OCI-LY3 (cell line): ENCODE measurements around the gene SERPINI1.

Source experiments
- H2AFZ ChIP-seq: fragments of 200-600, 300-600 bp; shearing (Covaris generic); 2 replicates; pipeline ENCODE4 v1.6.0; 2014; ENCODE audit warnings: antibody characterized with exemption, low read depth, low read length
- H3K27ac ChIP-seq: fragments of 200-600, 300-600 bp; sonication (generic); 2 replicates; pipeline ENCODE4 v1.5.1; 2014; ENCODE audit warnings: mild to moderate bottlenecking, low read length, moderate library complexity, mixed read lengths
- H3K27me3 ChIP-seq: fragments of 200-600, 300-600 bp; sonication (generic); 2 replicates; pipeline ENCODE4 v1.6.1; 2014; ENCODE audit warnings: low read depth, low read length, mixed read lengths
- H3K36me3 ChIP-seq: fragments of 200-600, 300-600 bp; sonication (generic); replicated peaks from 2 replicates; pipeline ENCODE3; 2014; ENCODE audit warnings: low read depth, low read length, mixed read lengths
- H3K4me1 ChIP-seq: fragments of 300-600, 200-600 bp; sonication (generic); 2 replicates; pipeline ENCODE4 v1.6.1; 2014; ENCODE audit warnings: low read length, mixed read lengths
- H3K4me2 ChIP-seq: fragments of 200-600, 300-600 bp; sonication (generic); 2 replicates; pipeline ENCODE4 v1.6.1; 2014; ENCODE audit warnings: low read length, mixed read lengths
- H3K4me3 ChIP-seq: fragments of 300-600, 200-600 bp; sonication (generic); 2 replicates; pipeline ENCODE4 v1.5.1; 2014; ENCODE audit warnings: antibody characterized with exemption, mild to moderate bottlenecking, low read length, moderate library complexity
- H3K79me2 ChIP-seq: fragments of 300-600, 200-600 bp; shearing (Covaris generic); 2 replicates; pipeline ENCODE4 v1.6.1; 2014; ENCODE audit warnings: mild to moderate bottlenecking, low read length, mixed read lengths
- H3K9ac ChIP-seq: fragments of 300-600, 200-600 bp; shearing (Covaris generic); 2 replicates; pipeline ENCODE4 v1.6.0; 2014; ENCODE audit warnings: mild to moderate bottlenecking, low read length, moderate library complexity
- H3K9me3 ChIP-seq: fragments of 200-600, 300-600 bp; shearing (Covaris generic); 2 replicates; pipeline ENCODE4 v1.6.1; 2014; ENCODE audit warnings: low read length, mixed read lengths; ENCODE audit not compliant: insufficient read depth
- H4K20me1 ChIP-seq: fragments of 200-600, 300-600 bp; sonication (generic); 2 replicates; pipeline ENCODE4 v1.6.1; 2016; ENCODE audit warnings: low read length, mixed read lengths; ENCODE audit not compliant: insufficient read depth
- EZH2phosphoT487 ChIP-seq: fragments of 200-600 bp; shearing (Covaris generic); IDR thresholded peaks from 2 replicates; pipeline ENCODE4 v1.6.1; 2018; ENCODE audit warnings: antibody characterized with exemption, mixed run types, low read depth
- TF ChIP-seq, protein P1 (sequence below): fragments of 200-600, 300-600 bp; sonication (generic); IDR thresholded peaks from 2 replicates; pipeline ENCODE4 v1.5.1; 2014; ENCODE audit warnings: antibody characterized with exemption, low read length, low read depth

SERPINI1 gene

DNA sequence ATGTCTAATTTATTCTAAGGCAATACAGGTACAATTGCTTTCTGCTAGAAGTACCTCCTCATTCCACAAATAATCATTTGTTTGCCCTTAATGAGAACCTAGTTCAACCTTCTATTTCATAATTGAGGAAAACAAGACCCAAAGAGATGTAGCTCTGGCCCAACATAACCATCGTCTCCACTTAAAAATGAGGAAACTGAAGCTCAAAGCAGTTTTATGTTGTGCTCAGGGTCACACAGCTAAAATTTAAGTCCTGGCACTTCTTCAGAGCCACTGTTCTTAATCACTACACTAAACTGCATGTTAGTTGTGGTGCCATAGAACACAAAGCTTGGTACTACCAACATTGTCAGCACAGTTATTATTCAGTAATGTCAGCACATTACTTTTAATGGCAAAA lies 108.0 kb downstream of the SERPINI1 start:
- Histone ChIP-seq H3K27ac (no peak overlapping the region), H2AFZ (0 out of 2 replicates have a peak overlapping the region, but pooled peaks have one; percentile 10), H3K27me3 (no peaks in the 10 kb centered on the region), H3K36me3 (no peaks in the 10 kb centered on the region), H3K9ac (no peak overlapping the region), H3K4me1 (peaks cover 30% of the 10 kb centered on the region), H3K4me2 (peak overlapping the region; percentile 54), H3K9me3 (no peaks in the 10 kb centered on the region), H4K20me1 (no peaks in the 10 kb centered on the region), H3K4me3 (peak overlapping the region; percentile 19; the same call in 1 of the 2 replicates), H3K79me2 (no peaks in the 10 kb centered on the region)
- TF ChIP-seq, protein P1, sequence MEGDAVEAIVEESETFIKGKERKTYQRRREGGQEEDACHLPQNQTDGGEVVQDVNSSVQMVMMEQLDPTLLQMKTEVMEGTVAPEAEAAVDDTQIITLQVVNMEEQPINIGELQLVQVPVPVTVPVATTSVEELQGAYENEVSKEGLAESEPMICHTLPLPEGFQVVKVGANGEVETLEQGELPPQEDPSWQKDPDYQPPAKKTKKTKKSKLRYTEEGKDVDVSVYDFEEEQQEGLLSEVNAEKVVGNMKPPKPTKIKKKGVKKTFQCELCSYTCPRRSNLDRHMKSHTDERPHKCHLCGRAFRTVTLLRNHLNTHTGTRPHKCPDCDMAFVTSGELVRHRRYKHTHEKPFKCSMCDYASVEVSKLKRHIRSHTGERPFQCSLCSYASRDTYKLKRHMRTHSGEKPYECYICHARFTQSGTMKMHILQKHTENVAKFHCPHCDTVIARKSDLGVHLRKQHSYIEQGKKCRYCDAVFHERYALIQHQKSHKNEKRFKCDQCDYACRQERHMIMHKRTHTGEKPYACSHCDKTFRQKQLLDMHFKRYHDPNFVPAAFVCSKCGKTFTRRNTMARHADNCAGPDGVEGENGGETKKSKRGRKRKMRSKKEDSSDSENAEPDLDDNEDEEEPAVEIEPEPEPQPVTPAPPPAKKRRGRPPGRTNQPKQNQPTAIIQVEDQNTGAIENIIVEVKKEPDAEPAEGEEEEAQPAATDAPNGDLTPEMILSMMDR = no peak
- TF ChIP-seq EZH2phosphoT487 = no peak

DNA sequence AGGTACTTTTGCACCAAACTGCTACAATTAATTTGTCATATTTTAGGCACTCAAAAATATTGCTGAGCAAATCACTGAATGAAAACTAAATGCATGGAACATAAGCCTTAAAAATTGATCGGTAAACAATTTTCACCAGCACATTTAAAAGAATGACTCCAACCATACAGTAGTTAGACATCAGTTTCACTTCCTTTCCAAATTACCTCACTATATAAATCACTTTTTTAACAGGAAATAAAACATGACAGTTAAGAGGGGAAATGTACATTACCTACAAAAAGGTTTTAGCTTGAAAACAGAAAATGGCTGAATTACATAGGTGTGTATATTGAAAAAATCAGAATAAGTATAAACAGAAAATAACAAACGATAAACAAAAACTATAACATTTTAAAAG lies 108.4 kb downstream of the SERPINI1 start:
- Histone ChIP-seq H3K27ac (no peak overlapping the region), H3K27me3 (no peaks in the 10 kb centered on the region), H3K9ac (no peak overlapping the region), H3K4me1 (peaks cover 30% of the 10 kb centered on the region), H2AFZ (0 out of 2 replicates have a peak overlapping the region, but pooled peaks have one; percentile 10), H3K4me2 (peak overlapping the region; percentile 54), H3K36me3 (no peaks in the 10 kb centered on the region), H3K4me3 (peak overlapping the region; percentile 19; the same call in 1 of the 2 replicates), H3K79me2 (no peaks in the 10 kb centered on the region), H4K20me1 (no peaks in the 10 kb centered on the region), H3K9me3 (no peaks in the 10 kb centered on the region)
- TF ChIP-seq, protein P1 = no peak
- no peak for TF ChIP-seq EZH2phosphoT487

DNA sequence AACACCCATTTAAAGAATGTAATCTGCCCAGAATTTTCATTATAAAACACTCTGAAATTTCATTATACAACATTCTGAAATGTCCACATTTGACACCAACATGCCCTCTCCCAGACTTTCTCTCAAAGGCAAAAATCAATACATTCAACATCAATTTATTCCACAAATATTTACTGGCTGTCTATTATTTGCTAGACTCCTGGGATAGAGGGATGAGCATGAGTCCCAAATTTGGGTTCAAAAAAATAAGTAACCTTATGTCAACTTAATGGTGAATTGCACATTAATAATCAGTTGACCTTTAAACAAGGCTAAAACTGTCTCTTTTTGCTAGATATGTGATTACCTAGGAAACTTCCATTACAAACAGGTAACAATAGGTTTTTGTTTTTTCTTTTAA lies 109.0 kb downstream of the SERPINI1 start:
- Histone ChIP-seq H3K4me3 (no peak overlapping the region), H3K27me3 (no peaks in the 10 kb centered on the region), H3K36me3 (no peaks in the 10 kb centered on the region), H3K9ac (no peak overlapping the region), H2AFZ (no peak overlapping the region), H3K79me2 (no peaks in the 10 kb centered on the region), H3K27ac (no peak overlapping the region), H3K4me1 (peaks cover 24% of the 10 kb centered on the region), H3K4me2 (no peak overlapping the region), H3K9me3 (no peaks in the 10 kb centered on the region), H4K20me1 (no peaks in the 10 kb centered on the region)
- TF ChIP-seq EZH2phosphoT487 = no peak
- TF ChIP-seq, protein P1 = no peak

DNA sequence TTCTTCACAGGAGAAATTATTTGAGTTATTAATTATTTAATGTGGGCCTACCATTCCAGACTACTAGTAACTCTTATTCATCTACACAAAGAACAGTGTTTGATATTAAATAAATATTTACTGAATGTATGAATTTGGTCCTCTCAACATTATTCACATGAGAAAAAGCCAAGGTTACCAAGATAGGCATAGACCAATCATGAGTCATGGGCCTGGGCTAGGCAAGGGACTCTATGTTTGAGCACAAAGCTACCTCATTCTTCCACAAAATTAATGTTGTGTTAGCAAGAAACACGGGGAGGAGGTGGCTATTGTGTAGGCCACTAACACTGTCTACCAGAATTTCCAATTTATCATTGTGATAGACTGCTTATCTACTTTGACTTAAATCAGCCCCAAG lies 115.7 kb downstream of the SERPINI1 start:
- TF ChIP-seq, protein P1 = no peak
- no peak for TF ChIP-seq EZH2phosphoT487
- no peaks in the 10 kb centered on the region for H4K20me1 ChIP-seq
- no peak overlapping the region for H3K9ac ChIP-seq
- no peaks in the 10 kb centered on the region for H3K9me3 ChIP-seq
- H3K4me1 ChIP-seq = no peaks in the 10 kb centered on the region
- no peak overlapping the region for H3K4me3 ChIP-seq
- H3K27ac ChIP-seq = no peak overlapping the region
- H3K4me2 ChIP-seq = no peak overlapping the region
- no peaks in the 10 kb centered on the region for H3K27me3 ChIP-seq
- H3K36me3 ChIP-seq = no peaks in the 10 kb centered on the region
- H3K79me2 ChIP-seq = no peaks in the 10 kb centered on the region
- no peak overlapping the region for H2AFZ ChIP-seq
